ENCODE measurements around the gene SMARCA2.

The SMARCA2 gene

GRCh38 chr9:2120926-2121689 lies 106.0 kb downstream of the SMARCA2 start:
- no peak overlapping the region for H3K4me3 ChIP-seq (replicated peaks; ENCODE audit: low read depth, low read length)
- peak; percentile 63 for DNase-seq (ENCODE audit: low read depth)
- TF ChIP-seq CTCF (IDR thresholded peaks at IDR 0.05; ENCODE audit: low read length, missing control alignments): peak; percentile 31

GRCh38 chr9:2122299-2122698 lies 107.2 kb downstream of the SMARCA2 start:
- TF ChIP-seq CTCF (IDR thresholded peaks at IDR 0.05; ENCODE audit: low read length, missing control alignments): no peak
- no peak overlapping the region for H3K4me3 ChIP-seq (replicated peaks; ENCODE audit: low read depth, low read length)
- DNase-seq (ENCODE audit: low read depth): no peak

- peak overlapping the region; percentile 28 for H3K4me3 ChIP-seq (replicated peaks; ENCODE audit: low read depth, low read length)
- TF ChIP-seq CTCF (IDR thresholded peaks at IDR 0.05; ENCODE audit: low read length, missing control alignments): no peak
- peak; percentile 33 for DNase-seq (ENCODE audit: low read depth)
Measured at GRCh38 chr9:2125906-2126305, 110.8 kb downstream of the SMARCA2 start.

- no peak for TF ChIP-seq CTCF (IDR thresholded peaks at IDR 0.05; ENCODE audit: low read length, missing control alignments)
Measured at GRCh38 chr9:2126331-2126803, 111.2 kb downstream of the SMARCA2 start.

GRCh38 chr9:2127486-2127885 lies 112.3 kb downstream of the SMARCA2 start:
- peak; percentile 45 for DNase-seq (ENCODE audit: low read depth)
- TF ChIP-seq CTCF (IDR thresholded peaks at IDR 0.05; ENCODE audit: low read length, missing control alignments): no peak
- no peak overlapping the region for H3K4me3 ChIP-seq (replicated peaks; ENCODE audit: low read depth, low read length)

More at GRCh38 chr9:2126331-2126803, 111.2 kb downstream of the SMARCA2 start:
- DNase-seq (ENCODE audit: low read depth): peak; percentile 75
- peak overlapping the region; percentile 28 for H3K4me3 ChIP-seq (replicated peaks; ENCODE audit: low read depth, low read length)

GRCh38 chr9:2128141-2128540 lies 113.0 kb downstream of the SMARCA2 start:
- no peak overlapping the region for H3K4me3 ChIP-seq (replicated peaks; ENCODE audit: low read depth, low read length)
- TF ChIP-seq CTCF (IDR thresholded peaks at IDR 0.05; ENCODE audit: low read length, missing control alignments): no peak
- no peak for DNase-seq (ENCODE audit: low read depth)

- H3K4me3 ChIP-seq (replicated peaks; ENCODE audit: low read depth, low read length): no peak overlapping the region
- DNase-seq (ENCODE audit: low read depth): no peak
Measured at GRCh38 chr9:2128618-2129017, 113.5 kb downstream of the SMARCA2 start.

More at GRCh38 chr9:2128618-2129017, 113.5 kb downstream of the SMARCA2 start:
- no peak for TF ChIP-seq CTCF (IDR thresholded peaks at IDR 0.05; ENCODE audit: low read length, missing control alignments)
